H7 (cell line): ENCODE measurements around the gene FNDC3B. TPM values are rescaled to one million over a fixed set of nuclear protein-coding genes. Genes with fewer than 3 reads are reported as not detected.

Experiments used
- DNase-seq: peaks from one replicate; pipeline ENCODE4 v3.0.0; 2012
- H3K27me3 ChIP-seq: 2 replicates; pipeline ENCODE4 v1.6.0; 2011; ENCODE audit warnings: mild to moderate bottlenecking, low read length; ENCODE audit not compliant: control insufficient read depth, insufficient read depth
- H3K36me3 ChIP-seq: replicated peaks from 2 replicates; pipeline ENCODE4 v1.5.1; 2011; ENCODE audit warnings: low read length; ENCODE audit not compliant: control insufficient read depth, insufficient read depth
- H3K4me3 ChIP-seq: 2 replicates; pipeline ENCODE4 v1.5.1; 2011; ENCODE audit warnings: low read depth, mild to moderate bottlenecking, control low read depth, low read length, moderate library complexity; ENCODE audit not compliant: insufficient read depth
- total RNA-seq: library from RNA; depleted of rRNA; stranded (reverse); fragments of >200 nt; shearing (Covaris generic); gene quantifications from 2 replicates; pipeline ENCODE4 v1.2.3, GENCODE V29; 2014

The FNDC3B gene
- total RNA-seq, 1 experiment from 2014 or later = 24.2 TPM

GRCh38 chr3:172112078-172112733 is 72.8 kb downstream of the FNDC3B start:
- Histone ChIP-seq H3K4me3 (no peak overlapping the region), H3K27me3 (no peaks in the 10 kb centered on the region), H3K36me3 (peaks cover 5% of the 10 kb centered on the region)
- no peak for DNase-seq

GRCh38 chr3:172112734-172113120 is 73.3 kb downstream of the FNDC3B start:
- no peak for DNase-seq
- Histone ChIP-seq H3K27me3 (no peaks in the 10 kb centered on the region), H3K36me3 (peaks cover 5% of the 10 kb centered on the region), H3K4me3 (no peak overlapping the region)

GRCh38 chr3:172113710-172114109 is 74.3 kb downstream of the FNDC3B start:
- no peak for DNase-seq
- Histone ChIP-seq H3K4me3 (no peak overlapping the region), H3K36me3 (peaks cover 5% of the 10 kb centered on the region)

GRCh38 chr3:172115059-172115458 is 75.7 kb downstream of the FNDC3B start:
- Histone ChIP-seq H3K4me3 (no peak overlapping the region), H3K27me3 (no peaks in the 10 kb centered on the region), H3K36me3 (peaks cover 5% of the 10 kb centered on the region)
- no peak for DNase-seq

More at GRCh38 chr3:172113710-172114109, 74.3 kb downstream of the FNDC3B start:
- H3K27me3 ChIP-seq = no peaks in the 10 kb centered on the region

- Histone ChIP-seq H3K4me3 (no peak overlapping the region), H3K36me3 (peaks cover 5% of the 10 kb centered on the region), H3K27me3 (no peaks in the 10 kb centered on the region)
- DNase-seq = no peak
Measured at GRCh38 chr3:172115787-172116186, 76.4 kb downstream of the FNDC3B start.

- no peaks in the 10 kb centered on the region for H3K27me3 ChIP-seq
- H3K4me3 ChIP-seq = no peak overlapping the region
- DNase-seq = no peak
- H3K36me3 ChIP-seq = peaks cover 5% of the 10 kb centered on the region
Measured at GRCh38 chr3:172118019-172118418, 78.6 kb downstream of the FNDC3B start.

GRCh38 chr3:172119266-172119969 is 80.0 kb downstream of the FNDC3B start:
- Histone ChIP-seq H3K4me3 (no peak overlapping the region), H3K27me3 (no peaks in the 10 kb centered on the region), H3K36me3 (peaks cover 5% of the 10 kb centered on the region)
- DNase-seq = no peak

GRCh38 chr3:172120912-172121311 is 81.5 kb downstream of the FNDC3B start:
- H3K36me3 ChIP-seq = no peaks in the 10 kb centered on the region; the same call in none of the 2 replicates
- DNase-seq = no peak
- no peak overlapping the region for H3K4me3 ChIP-seq
- no peaks in the 10 kb centered on the region for H3K27me3 ChIP-seq

- Histone ChIP-seq H3K4me3 (no peak overlapping the region), H3K27me3 (no peaks in the 10 kb centered on the region), H3K36me3 (no peaks in the 10 kb centered on the region; the same call in none of the 2 replicates)
- no peak for DNase-seq
Measured at GRCh38 chr3:172121981-172122380, 82.6 kb downstream of the FNDC3B start.

- no peak for DNase-seq
- no peak overlapping the region for H3K4me3 ChIP-seq
- no peaks in the 10 kb centered on the region; the same call in none of the 2 replicates for H3K36me3 ChIP-seq
- no peaks in the 10 kb centered on the region for H3K27me3 ChIP-seq
Measured at GRCh38 chr3:172124271-172124670, 84.9 kb downstream of the FNDC3B start.

- Histone ChIP-seq H3K4me3 (no peak overlapping the region), H3K27me3 (no peaks in the 10 kb centered on the region), H3K36me3 (no peaks in the 10 kb centered on the region; the same call in none of the 2 replicates)
- peak; percentile 16 for DNase-seq
Measured at GRCh38 chr3:172125053-172125452, 85.7 kb downstream of the FNDC3B start.

GRCh38 chr3:172125963-172126457 is 86.6 kb downstream of the FNDC3B start:
- H3K36me3 ChIP-seq = no peaks in the 10 kb centered on the region; the same call in none of the 2 replicates
- H3K27me3 ChIP-seq = no peaks in the 10 kb centered on the region
- H3K4me3 ChIP-seq = no peak overlapping the region
- DNase-seq = no peak

GRCh38 chr3:172126741-172127140 is 87.4 kb downstream of the FNDC3B start:
- Histone ChIP-seq H3K4me3 (no peak overlapping the region), H3K36me3 (no peaks in the 10 kb centered on the region; the same call in none of the 2 replicates), H3K27me3 (no peaks in the 10 kb centered on the region)
- no peak for DNase-seq

GRCh38 chr3:172127141-172127540 is 87.8 kb downstream of the FNDC3B start:
- H3K27me3 ChIP-seq = no peaks in the 10 kb centered on the region
- H3K36me3 ChIP-seq = no peaks in the 10 kb centered on the region; the same call in 1 of the 2 replicates
- no peak for DNase-seq
- no peak overlapping the region for H3K4me3 ChIP-seq
